ENCODE data around the gene TEAD1.

The TEAD1 gene

DNA sequence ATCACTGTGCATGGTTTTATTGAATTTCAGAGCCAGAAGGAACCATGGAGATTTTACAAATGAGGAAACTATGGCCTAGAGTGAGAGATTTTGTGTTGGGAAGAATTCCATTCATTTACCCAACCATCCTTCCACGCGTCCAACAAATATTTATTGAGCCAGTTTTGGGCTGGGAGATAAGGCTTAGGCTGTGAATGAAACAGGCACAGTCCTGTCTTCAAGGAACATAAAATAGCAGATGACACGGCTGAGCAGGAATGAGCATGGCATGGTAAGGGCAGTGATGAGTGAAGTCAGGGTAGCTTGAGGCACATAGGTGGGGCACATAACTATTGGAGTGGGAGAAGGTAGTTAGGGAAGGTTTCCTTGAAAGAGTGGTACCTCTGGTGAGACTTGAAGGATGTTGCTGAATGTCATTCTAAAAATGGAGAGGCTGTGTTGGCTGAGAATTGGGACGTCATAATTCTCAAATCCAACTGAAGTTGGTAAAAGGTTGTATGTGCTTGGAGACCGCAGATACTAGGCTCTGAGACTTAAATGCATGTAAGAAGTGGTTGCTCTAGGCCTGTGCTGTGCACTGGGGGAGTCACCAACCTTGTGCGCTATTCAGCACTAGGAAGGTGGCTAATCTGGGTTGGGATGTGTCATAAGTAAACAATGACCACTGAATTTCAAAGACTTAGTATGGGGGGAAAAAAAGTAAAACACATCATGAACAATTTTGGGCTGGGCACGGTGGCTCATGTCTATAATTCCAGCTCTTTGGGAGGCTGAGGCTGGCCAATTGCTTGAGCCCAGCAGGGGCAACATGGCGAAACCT is 51.9 kb downstream of the TEAD1 start:
- TF ChIP-seq POLR2AphosphoS5 (IDR thresholded peaks at IDR 0.05; ENCODE audit: low read depth, low read length) = no peak
- TF ChIP-seq, protein P1, sequence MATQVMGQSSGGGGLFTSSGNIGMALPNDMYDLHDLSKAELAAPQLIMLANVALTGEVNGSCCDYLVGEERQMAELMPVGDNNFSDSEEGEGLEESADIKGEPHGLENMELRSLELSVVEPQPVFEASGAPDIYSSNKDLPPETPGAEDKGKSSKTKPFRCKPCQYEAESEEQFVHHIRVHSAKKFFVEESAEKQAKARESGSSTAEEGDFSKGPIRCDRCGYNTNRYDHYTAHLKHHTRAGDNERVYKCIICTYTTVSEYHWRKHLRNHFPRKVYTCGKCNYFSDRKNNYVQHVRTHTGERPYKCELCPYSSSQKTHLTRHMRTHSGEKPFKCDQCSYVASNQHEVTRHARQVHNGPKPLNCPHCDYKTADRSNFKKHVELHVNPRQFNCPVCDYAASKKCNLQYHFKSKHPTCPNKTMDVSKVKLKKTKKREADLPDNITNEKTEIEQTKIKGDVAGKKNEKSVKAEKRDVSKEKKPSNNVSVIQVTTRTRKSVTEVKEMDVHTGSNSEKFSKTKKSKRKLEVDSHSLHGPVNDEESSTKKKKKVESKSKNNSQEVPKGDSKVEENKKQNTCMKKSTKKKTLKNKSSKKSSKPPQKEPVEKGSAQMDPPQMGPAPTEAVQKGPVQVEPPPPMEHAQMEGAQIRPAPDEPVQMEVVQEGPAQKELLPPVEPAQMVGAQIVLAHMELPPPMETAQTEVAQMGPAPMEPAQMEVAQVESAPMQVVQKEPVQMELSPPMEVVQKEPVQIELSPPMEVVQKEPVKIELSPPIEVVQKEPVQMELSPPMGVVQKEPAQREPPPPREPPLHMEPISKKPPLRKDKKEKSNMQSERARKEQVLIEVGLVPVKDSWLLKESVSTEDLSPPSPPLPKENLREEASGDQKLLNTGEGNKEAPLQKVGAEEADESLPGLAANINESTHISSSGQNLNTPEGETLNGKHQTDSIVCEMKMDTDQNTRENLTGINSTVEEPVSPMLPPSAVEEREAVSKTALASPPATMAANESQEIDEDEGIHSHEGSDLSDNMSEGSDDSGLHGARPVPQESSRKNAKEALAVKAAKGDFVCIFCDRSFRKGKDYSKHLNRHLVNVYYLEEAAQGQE (IDR thresholded peaks at IDR 0.05; ENCODE audit: insufficient read depth in 1 of 2, low read depth in 2 of 2, low read length in 2 of 2) = no peak

DNA sequence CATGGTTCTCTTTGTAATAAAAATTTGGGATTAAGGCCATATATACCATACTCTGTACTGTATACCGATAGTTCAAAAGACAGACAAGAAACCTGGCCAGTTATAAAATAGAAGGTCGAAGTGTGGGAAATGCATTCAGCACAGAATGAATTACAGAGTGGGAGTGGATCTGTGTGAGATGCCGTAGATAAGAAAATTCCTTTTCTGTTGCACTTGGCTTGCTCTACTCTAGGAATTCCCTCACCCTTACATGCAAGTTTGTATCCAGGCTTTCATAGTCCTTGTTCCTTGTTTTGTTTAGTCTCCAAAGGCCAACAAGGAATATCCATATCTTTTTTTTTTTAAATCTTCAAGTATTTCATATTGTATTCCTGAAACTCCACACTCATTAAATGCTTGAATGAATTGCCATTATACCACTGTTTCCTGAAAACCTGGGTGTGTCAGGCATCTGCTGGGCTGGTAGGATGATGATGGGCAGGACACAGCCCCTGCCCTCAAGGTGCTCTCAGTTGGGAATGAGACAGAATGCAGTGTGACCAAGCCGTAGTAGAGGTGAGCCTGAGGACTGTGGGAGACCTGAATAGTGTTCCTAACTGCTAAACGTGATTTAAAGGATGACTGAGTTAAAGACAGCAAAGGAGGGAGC is 53.5 kb downstream of the TEAD1 start:
- no peak for TF ChIP-seq FOXP2 (optimal IDR thresholded peaks at IDR 0.05; ENCODE audit: borderline replicate concordance, extremely low read depth, extremely low read length, insufficient read depth)
- no peak for TF ChIP-seq SIN3A (IDR thresholded peaks at IDR 0.05; ENCODE audit: borderline replicate concordance, insufficient read depth, low read length)
- TF ChIP-seq POLR2AphosphoS5 (IDR thresholded peaks at IDR 0.05; ENCODE audit: low read depth, low read length) = no peak
- TF ChIP-seq TAF1 (IDR thresholded peaks at IDR 0.05; ENCODE audit: borderline replicate concordance, insufficient read depth, low read length) = no peak
- TF ChIP-seq, protein P1 (IDR thresholded peaks at IDR 0.05; ENCODE audit: insufficient read depth in 1 of 2, low read depth in 2 of 2, low read length in 2 of 2) = no peak

DNA sequence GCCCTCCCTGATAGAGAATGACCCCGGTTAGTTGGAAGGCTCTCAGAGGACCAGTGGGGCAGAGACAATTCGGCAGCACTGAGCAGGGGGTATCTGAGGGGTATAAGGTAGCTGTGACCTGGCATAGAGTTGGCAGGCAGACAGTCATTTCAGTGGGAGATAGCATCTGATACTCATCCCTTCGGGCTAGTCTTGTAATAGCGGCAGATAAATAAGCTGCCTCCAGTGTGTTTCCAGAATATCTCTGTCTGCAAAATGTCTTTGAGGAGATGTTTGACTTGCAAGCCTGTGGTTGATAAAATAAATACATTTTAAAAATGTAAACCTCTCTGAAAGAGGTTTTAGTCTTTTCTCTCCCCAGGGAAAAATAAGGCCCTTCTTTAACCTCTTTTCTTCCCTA is 54.2 kb downstream of the TEAD1 start:
- TF ChIP-seq POLR2AphosphoS5 (IDR thresholded peaks at IDR 0.05; ENCODE audit: low read depth, low read length) (no peak), FOXP2 (optimal IDR thresholded peaks at IDR 0.05; ENCODE audit: borderline replicate concordance, extremely low read depth, extremely low read length, insufficient read depth) (no peak), SIN3A (IDR thresholded peaks at IDR 0.05; ENCODE audit: borderline replicate concordance, insufficient read depth, low read length) (no peak)

DNA sequence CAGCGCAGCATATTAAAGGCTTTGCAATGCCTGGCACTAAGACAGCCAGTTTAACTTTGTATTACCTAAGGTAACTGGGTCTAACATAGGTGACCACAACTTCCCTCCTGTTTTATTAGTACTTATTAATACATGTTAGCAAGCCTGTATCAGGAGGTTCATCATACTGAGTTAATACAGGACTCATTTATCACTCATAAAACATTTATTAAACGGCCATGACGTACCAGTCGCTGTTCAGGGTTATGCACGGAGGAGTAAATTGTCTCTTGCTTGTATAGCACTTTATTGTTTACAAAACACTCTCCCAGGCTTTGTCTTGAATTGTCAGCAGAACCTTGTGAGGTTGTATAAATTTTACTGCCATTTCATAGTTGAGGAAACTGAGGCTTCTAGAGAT is 55.7 kb downstream of the TEAD1 start:
- no peak for TF ChIP-seq FOXP2 (optimal IDR thresholded peaks at IDR 0.05; ENCODE audit: borderline replicate concordance, extremely low read depth, extremely low read length, insufficient read depth)
- TF ChIP-seq SIN3A (IDR thresholded peaks at IDR 0.05; ENCODE audit: borderline replicate concordance, insufficient read depth, low read length) = no peak
- TF ChIP-seq, protein P1 (IDR thresholded peaks at IDR 0.05; ENCODE audit: insufficient read depth in 1 of 2, low read depth in 2 of 2, low read length in 2 of 2) = no peak
- no peak for TF ChIP-seq POLR2AphosphoS5 (IDR thresholded peaks at IDR 0.05; ENCODE audit: low read depth, low read length)
- TF ChIP-seq TAF1 (IDR thresholded peaks at IDR 0.05; ENCODE audit: borderline replicate concordance, insufficient read depth, low read length) = no peak

DNA sequence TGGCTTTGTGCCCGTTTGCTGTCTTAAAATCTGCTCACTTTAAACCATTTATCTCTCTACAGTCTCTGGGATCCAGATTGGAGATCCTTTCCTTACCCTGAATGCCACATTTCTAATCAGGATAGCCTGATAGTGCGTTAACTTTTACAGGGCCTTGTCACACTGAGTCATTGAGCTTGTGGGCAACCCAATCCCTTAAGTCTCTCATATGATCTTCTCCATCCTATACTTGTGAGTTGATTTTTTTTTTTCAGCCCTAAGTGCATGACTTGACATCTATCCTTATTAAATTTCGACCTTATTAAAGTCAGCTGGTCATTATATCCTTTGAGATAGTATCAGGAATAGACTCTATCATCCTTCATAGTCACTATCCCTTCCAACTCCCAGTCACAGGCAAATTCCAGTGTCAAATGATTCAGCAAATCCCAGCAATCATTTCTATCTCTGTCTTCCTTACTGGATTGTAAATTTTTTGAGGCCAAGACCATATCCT is 57.7 kb downstream of the TEAD1 start:
- TF ChIP-seq SIN3A (IDR thresholded peaks at IDR 0.05; ENCODE audit: borderline replicate concordance, insufficient read depth, low read length) (no peak), TAF1 (IDR thresholded peaks at IDR 0.05; ENCODE audit: borderline replicate concordance, insufficient read depth, low read length) (no peak), FOXP2 (optimal IDR thresholded peaks at IDR 0.05; ENCODE audit: borderline replicate concordance, extremely low read depth, extremely low read length, insufficient read depth) (no peak), POLR2AphosphoS5 (IDR thresholded peaks at IDR 0.05; ENCODE audit: low read depth, low read length) (no peak)
- TF ChIP-seq, protein P1 (IDR thresholded peaks at IDR 0.05; ENCODE audit: insufficient read depth in 1 of 2, low read depth in 2 of 2, low read length in 2 of 2) = no peak
